Gastrocnemius medialis (tissue), 4 donors: ENCODE data around the gene ASB18. TPM values are rescaled to one million over a fixed set of nuclear protein-coding genes. Genes with fewer than 3 reads are reported as not detected.

Source experiments
- ATAC-seq, 2 donors: fragments of 150-250 bp; one replicate each; pipeline ENCODE4 v1.9.1; 2016
- DNase-seq, 2 donors: peaks; one replicate each; pipeline ENCODE4 v3.0.0-alpha.2; 2019
- H3K27ac ChIP-seq, 4 donors: fragments of 200-600 bp; sonication (generic); 1 replicate in 1 of 4; 2 replicates in 3 of 4; pipeline ENCODE4 v1.5.1; 2016 to 2018; ENCODE audit warnings: mild to moderate bottlenecking in 2 of 4, moderate library complexity in 1 of 4
- H3K27me3 ChIP-seq, 3 donors: fragments of 200-600 bp; sonication (generic) in 2 of 3; 1 replicate in 1 of 3; 2 replicates in 2 of 3; pipeline versions ENCODE4 v1.5.1 to v1.6.0; 2016 to 2019; ENCODE audit warnings: mild to moderate bottlenecking in 1 of 3, moderate library complexity in 1 of 3
- H3K36me3 ChIP-seq, 2 donors: fragments of 200-600 bp; sonication (generic) in 1 of 2; one replicate each; pipeline ENCODE4 v1.5.1; 2017 to 2018
- H3K4me1 ChIP-seq, 2 donors: fragments of 200-600 bp; sonication (generic) in 1 of 2; one replicate each; pipeline ENCODE4 v1.5.1; 2016 to 2017; ENCODE audit warnings: mild to moderate bottlenecking in 2 of 2
- H3K4me3 ChIP-seq, 4 donors: fragments of 200-600 bp; sonication (generic) in 3 of 4; 1 replicate in 1 of 4; 2 replicates in 3 of 4; pipeline ENCODE4 v1.5.1; 2016 to 2019; ENCODE audit warnings: mild to moderate bottlenecking in 2 of 4
- H3K9me3 ChIP-seq, 3 donors: fragments of 200-600 bp; sonication (generic) in 2 of 3; 1 replicate in 1 of 3; 2 replicates in 2 of 3; pipeline ENCODE4 v1.5.1; 2016 to 2019
- POLR2A ChIP-seq, 2 donors: fragments of 450-650 bp; IDR thresholded peaks; one replicate each; pipeline ENCODE4 v1.6.1; 2017; ENCODE audit warnings: antibody characterized with exemption in 2 of 2, mild to moderate bottlenecking in 2 of 2, moderate library complexity in 2 of 2
- in situ Hi-C, 4 donors: fragments of 200-750 bp; cut with MboI; loops; one replicate each; pipeline versions ENCODE4 v1.15.0 to v1.8.0; 2017; ENCODE audit warnings: low sequenced_read_pairs in 4 of 4
- intact Hi-C: fragments of 100-400 bp; cut with DNase I; formaldehyde crosslinking; loops from one replicate; pipeline ENCODE4 v1.15.1; 2023; ENCODE audit warnings: low total_unique reads
- total RNA-seq, 4 donors: library from RNA; depleted of rRNA; stranded (reverse); fragments of >200 nt; gene quantifications; one replicate each; pipeline versions ENCODE4 v1.1.0 to v1.2.3, GENCODE V29; 2016
- TF ChIP-seq, protein P1 (sequence below), 5 experiments: fragments of 450-650 bp in 3 of 5; fragments of 200-600 bp in 2 of 5; sonication (generic) in 2 of 5; IDR thresholded peaks in 4 of 5; conservative IDR thresholded peaks in 1 of 5; 1 replicate in 4 of 5; 2 replicates in 1 of 5; pipeline ENCODE4 v1.5.1; 2016 to 2019; ENCODE audit warnings: antibody characterized with exemption in 5 of 5, mild to moderate bottlenecking in 3 of 5, moderate library complexity in 3 of 5

Gene ASB18
- total RNA-seq, 4 donors from 2014 or later, result 0.16 to 0.17 TPM; not detected in 2

DNA sequence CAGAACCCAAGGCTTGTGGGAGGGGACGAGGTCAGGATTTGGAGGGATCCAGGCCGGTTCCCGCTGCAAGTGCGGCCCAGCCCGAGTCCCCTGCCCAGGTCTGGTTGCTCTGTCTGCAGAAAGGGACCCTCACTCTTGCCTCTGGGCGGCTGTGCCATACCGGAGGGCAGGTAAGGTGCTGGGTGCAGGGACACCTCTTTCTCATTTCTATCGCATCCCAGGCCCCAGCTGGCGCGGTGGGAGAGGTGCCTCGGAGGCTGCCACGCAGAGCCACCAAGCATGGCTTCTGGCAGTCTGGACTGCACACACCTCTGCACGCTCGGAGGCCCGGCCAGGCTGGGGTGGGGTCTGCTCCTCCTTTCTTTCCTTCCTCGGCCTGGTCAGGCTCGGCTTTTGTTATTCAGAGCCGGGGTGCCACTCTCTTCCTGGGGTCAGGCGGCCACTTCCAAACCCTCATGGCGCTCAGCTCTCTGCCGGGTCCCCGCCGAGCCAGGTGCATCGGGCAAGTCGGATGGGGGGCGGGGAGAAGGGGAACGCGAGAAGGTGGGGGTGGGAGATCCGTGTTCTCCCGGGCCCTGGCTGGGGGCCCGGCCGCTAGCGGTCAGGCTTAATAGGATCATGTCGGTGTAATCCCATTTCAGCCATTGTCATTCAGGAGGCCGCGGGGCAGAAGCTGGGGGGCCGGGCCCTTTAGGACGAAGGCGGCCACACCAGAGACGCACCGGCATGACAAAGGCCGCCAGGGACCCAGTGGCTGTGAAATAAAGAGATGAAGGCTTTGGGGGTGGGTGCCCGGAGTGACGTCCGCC lies 105.0 kb downstream of the ASB18 start:
- no peaks in the 10 kb centered on the region for H3K9me3 ChIP-seq
- in situ Hi-C loops (no loop called here), intact Hi-C loops (no loop called here)
- no peak overlapping the region for H3K4me3 ChIP-seq
- H3K36me3 ChIP-seq, result no peaks in the 10 kb centered on the region
- peaks cover 3 to 4% of the 10 kb centered on the region in 2 donors for H3K4me1 ChIP-seq
- TF ChIP-seq POLR2A (IDR thresholded peaks at IDR 0.05), result no peak
- TF ChIP-seq, protein P1, sequence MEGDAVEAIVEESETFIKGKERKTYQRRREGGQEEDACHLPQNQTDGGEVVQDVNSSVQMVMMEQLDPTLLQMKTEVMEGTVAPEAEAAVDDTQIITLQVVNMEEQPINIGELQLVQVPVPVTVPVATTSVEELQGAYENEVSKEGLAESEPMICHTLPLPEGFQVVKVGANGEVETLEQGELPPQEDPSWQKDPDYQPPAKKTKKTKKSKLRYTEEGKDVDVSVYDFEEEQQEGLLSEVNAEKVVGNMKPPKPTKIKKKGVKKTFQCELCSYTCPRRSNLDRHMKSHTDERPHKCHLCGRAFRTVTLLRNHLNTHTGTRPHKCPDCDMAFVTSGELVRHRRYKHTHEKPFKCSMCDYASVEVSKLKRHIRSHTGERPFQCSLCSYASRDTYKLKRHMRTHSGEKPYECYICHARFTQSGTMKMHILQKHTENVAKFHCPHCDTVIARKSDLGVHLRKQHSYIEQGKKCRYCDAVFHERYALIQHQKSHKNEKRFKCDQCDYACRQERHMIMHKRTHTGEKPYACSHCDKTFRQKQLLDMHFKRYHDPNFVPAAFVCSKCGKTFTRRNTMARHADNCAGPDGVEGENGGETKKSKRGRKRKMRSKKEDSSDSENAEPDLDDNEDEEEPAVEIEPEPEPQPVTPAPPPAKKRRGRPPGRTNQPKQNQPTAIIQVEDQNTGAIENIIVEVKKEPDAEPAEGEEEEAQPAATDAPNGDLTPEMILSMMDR (IDR thresholded peaks at IDR 0.05 in 4 of 5, conservative IDR thresholded peaks at IDR 0.05 in 1 of 5), result no peak
- peaks cover 32 to 55% (median 46%) of the 10 kb centered on the region in 3 donors for H3K27me3 ChIP-seq
- no peak for DNase-seq
- no peak overlapping the region for H3K27ac ChIP-seq
- no peak for ATAC-seq

DNA sequence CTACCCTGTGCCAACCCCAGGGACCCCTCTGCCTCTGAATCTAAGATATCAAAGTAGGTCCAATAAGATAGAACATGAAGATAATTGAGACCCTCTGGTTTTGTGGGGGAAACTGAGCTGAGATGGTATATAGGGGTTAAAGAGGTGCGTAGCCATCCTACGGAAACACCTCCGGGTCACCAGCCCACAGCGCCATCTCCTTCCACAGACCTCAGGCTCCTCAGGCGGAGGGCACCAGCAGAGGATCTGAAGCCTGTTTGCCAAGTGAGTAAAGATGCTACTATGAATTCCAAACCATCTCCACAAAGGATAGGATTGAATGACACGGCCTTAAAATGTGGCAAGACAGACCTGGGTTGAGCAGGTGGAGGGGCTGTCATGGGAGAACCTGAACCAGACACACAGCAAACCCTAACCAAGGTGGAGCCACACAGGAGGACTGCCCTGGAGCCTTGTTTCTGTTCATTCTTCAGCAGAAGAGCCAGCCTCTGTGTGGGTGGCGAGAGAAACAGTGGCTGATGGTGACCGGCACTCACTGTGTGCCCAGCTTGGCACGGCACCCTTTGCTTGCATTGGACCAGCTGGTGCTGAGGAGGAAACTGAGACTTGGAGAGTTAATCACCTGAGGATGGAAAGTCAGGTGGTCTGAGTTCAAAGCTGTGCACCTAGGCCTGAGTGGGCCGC lies 106.2 kb downstream of the ASB18 start:
- H3K27me3 ChIP-seq, result peaks cover 20 to 43% (median 34%) of the 10 kb centered on the region in 3 donors

DNA sequence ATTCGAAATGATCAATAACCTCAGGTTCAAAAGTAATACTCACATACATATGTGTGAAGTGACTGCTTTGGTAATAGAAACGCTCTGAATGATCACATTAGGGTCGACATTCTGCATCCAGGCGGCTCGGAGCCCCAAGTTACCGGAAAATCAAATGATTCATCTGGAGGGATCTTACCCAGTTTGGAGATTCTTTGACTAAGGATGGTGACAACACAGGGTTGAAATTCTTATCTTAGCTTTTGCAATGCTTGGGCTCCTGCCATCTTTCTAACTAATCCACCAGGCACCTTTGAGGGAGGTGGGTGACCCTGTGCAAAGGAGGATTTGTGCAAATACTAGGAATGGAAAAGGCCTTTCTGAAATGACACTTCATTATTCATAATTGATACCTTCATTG lies 106.8 kb downstream of the ASB18 start:
- Histone ChIP-seq H3K4me3 (no peak overlapping the region), H3K4me1 (no peaks in the 10 kb centered on the region), H3K9me3 (peaks cover 0 to 4% (median 0%) of the 10 kb centered on the region in 3 donors), H3K27me3 (peaks cover 18 to 37% (median 28%) of the 10 kb centered on the region in 3 donors), H3K27ac (no peak overlapping the region), H3K36me3 (no peaks in the 10 kb centered on the region)
- DNase-seq, result no peak
- no peak for ATAC-seq
- TF ChIP-seq, protein P1 (IDR thresholded peaks at IDR 0.05 in 4 of 5, conservative IDR thresholded peaks at IDR 0.05 in 1 of 5), result no peak
- TF ChIP-seq POLR2A (IDR thresholded peaks at IDR 0.05), result no peak
- in situ Hi-C loops, result no loop called here
- intact Hi-C loops, result no loop called here

More for the DNA sequence above, 106.2 kb downstream of the ASB18 start:
- intact Hi-C loops, result no loop called here
- in situ Hi-C loops, result no loop called here
- H3K27ac ChIP-seq, result no peak overlapping the region
- no peaks in the 10 kb centered on the region for H3K4me1 ChIP-seq
- DNase-seq, result no peak
- ATAC-seq, result no peak
- no peak overlapping the region for H3K4me3 ChIP-seq
- TF ChIP-seq POLR2A (IDR thresholded peaks at IDR 0.05), result no peak
- TF ChIP-seq, protein P1 (IDR thresholded peaks at IDR 0.05 in 4 of 5, conservative IDR thresholded peaks at IDR 0.05 in 1 of 5), result no peak
- no peaks in the 10 kb centered on the region for H3K9me3 ChIP-seq
- H3K36me3 ChIP-seq, result no peaks in the 10 kb centered on the region

DNA sequence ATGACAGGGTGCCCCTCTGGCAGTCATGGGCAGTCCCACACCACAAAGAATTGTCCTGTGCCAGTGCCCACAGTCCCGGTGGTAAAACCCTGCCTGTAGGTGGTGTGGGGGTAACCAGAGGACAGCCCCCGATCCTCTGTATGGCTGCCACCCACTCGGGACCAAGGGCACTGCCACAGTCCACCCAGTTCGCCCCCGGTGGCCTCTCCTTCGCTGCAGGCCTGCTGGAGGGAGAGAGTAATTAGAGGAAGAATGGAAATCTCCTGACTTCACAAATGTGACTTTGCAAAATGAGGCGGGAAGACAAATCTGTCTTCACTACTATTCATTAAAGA lies 107.4 kb downstream of the ASB18 start:
- ATAC-seq (no peak), DNase-seq (no peak)
- H3K27ac ChIP-seq, result no peak overlapping the region
- in situ Hi-C loops, result no loop called here
- H3K9me3 ChIP-seq, result peaks cover 0 to 4% (median 0%) of the 10 kb centered on the region in 3 donors
- no peaks in the 10 kb centered on the region for H3K36me3 ChIP-seq
- intact Hi-C loops, result no loop called here
- no peak for TF ChIP-seq POLR2A (IDR thresholded peaks at IDR 0.05)
- TF ChIP-seq, protein P1 (IDR thresholded peaks at IDR 0.05 in 4 of 5, conservative IDR thresholded peaks at IDR 0.05 in 1 of 5), result no peak
- H3K4me3 ChIP-seq, result no peak overlapping the region
- H3K4me1 ChIP-seq, result no peaks in the 10 kb centered on the region
- H3K27me3 ChIP-seq, result peaks cover 12 to 32% (median 23%) of the 10 kb centered on the region in 3 donors
